Mammary epithelial cell (primary cell): ENCODE measurements around the gene ZSWIM4.

Experiments
- CTCF ChIP-seq, 2 donors: IDR thresholded peaks in 1 of 2; conservative IDR thresholded peaks in 1 of 2; 2 replicates each; pipeline ENCODE4 v1.5.1; 2011 to 2012; ENCODE audit warnings: inconsistent platforms in 2 of 2, low read length in 2 of 2, mild to moderate bottlenecking in 2 of 2, control low read depth in 1 of 2, low read depth in 1 of 2; ENCODE audit not compliant: insufficient read depth in 1 of 2; ENCODE audit errors: extremely low read depth in 1 of 2
- EZH2 ChIP-seq: IDR thresholded peaks from 2 replicates; pipeline ENCODE4 v1.6.1; 2012; ENCODE audit warnings: low read length, inconsistent platforms, borderline replicate concordance

GRCh38 chr19:13850910-13851733 is 55.9 kb downstream of the ZSWIM4 start:
- TF ChIP-seq EZH2 (no peak), CTCF (conservative IDR thresholded peaks at IDR 0.05 in 1 of 2, IDR thresholded peaks at IDR 0.05 in 1 of 2; ENCODE audit: extremely low read depth in 1 of 2, insufficient read depth in 1 of 2, low read depth in 1 of 2, low read length in 2 of 2) (no peak)
